Stimulated activated CD4-positive, alpha-beta T cell treated with anti-CD3 and anti-CD28 coated beads, TNF-alpha, amount 100 ng/mL, for 48 hours (primary cell): ENCODE measurements around the gene DACT2.
"Not testable (repeated sequence)": the region's sequence is repeated elsewhere in the genome, so short reads cannot be mapped to it uniquely, and the experiment has no call there.

Experiments used
- DNase-seq, 3 donors: peaks; one replicate each; pipeline ENCODE4 v3.0.0-alpha.2; 2020; ENCODE audit warnings: low read depth in 3 of 3

Gene DACT2

GRCh38 chr6:168280899-168281245 lies 38.7 kb downstream of the DACT2 start:
- no peak for DNase-seq

DNA sequence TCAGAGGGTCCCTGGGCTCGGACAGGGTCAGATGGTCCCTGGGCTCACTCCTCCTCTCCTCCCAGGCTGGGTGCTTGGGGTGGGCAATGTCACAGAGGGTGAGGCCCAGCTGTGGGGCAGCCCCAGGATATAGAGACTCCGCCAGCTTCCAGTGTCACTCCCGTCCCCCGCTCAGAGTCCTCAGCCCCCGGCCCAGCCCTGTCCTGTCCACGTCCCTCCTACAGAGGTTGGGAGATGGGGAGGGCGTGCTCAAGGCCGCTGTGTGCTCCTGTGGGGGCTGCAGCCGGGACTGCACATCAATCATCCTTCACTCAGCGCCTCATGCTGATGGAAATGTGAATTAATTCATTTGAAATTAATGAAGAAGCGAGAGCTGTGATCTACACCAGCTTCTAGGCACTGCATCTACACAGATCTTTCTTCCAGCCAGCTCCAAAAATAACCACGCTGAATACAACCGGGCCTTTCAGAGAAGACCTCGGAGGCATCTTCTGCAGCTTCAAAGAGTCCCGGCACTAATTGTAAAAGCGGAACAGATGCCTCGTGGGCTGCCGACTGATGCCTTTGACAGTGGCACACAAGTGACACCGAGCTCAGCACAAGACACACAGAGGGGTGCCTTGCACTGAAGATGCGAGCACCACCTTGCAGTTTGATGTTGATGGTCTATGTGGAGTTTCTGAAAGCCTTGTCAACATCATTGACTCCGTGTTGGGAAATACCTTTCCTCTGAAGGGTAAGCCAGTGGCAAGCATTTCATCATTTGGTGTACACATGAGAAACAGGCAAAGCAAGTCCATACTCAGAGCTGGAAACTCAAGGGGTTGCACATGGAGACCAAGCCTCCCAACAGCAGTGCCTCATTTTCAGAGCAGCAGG lies 39.3 kb downstream of the DACT2 start:
- DNase-seq: no peak

- no peak for DNase-seq
Observed at GRCh38 chr6:168279403-168279935, 40.1 kb downstream of the DACT2 start.

DNA sequence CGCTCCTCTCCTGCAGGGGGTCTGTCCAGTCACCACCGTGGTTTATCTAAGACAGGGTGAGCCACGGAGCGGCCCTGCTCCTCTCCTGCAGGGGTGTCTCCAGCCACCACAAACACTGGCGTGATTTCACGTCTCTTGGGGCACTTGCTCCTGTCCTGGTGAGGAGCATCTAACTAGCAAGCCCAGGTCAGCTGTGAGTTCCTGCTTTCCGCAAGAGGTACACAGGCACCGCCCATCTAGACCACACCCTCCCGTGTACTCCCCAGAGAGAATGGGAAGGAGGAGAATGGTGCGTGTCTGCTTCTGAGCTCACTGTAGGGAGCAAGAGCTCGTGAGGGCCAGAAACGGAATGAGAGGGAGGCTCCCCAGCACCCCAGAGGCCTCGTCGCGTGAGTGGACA lies 40.7 kb downstream of the DACT2 start:
- no peak for DNase-seq

DNA sequence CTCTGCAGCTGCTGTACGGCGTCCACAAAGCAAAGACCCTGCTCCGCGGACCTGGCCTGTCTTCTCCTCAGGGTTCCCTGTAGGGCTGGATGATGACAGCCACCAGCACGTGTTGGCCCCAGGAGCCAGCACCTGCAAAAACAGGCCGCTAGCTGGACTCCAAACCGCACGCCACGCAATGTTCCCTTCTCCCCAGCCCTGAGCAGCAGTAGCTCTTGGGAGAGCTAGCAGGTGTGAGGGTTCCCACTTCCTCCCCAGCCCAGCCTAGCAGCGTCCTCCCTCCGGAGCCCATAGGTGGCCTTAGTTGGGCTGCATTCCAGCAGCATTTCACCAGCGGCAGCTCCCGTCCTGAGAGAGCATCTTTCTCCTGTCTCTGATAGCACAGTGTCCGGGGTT lies 42.3 kb downstream of the DACT2 start:
- no peak for DNase-seq

DNA sequence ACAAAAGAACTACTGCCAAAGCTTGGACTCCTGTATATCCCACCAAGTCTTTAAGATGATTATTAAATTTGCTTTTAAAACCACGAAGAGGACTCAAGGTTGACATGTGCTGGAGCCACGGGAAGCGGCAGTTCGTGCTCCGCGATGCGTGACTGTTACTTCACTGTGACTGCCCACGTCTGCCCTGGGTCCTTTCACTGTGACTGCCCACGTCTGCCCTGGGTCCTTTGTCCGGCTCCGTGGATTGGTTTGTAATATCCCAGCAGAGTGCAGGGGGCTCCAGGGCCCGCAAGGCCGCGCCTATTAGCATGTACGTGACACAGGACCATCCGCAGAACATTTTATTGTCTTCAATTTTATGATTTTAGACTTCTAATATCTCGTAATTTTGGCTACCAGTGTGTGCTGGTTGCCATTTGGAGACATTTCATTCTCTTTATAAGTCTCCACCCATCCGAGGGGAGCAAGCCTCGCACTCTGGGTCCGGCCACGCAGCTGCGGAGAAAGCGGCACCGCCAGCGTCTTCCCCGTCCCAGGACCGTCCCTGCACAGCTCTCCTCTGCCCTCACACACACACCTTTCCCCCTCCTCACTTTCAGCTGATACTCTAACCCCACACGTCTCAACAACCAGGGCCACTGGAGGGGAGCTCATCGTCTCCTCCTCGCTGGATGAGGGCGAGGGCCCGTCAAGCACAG lies 42.9 kb downstream of the DACT2 start:
- DNase-seq: no peak

DNA sequence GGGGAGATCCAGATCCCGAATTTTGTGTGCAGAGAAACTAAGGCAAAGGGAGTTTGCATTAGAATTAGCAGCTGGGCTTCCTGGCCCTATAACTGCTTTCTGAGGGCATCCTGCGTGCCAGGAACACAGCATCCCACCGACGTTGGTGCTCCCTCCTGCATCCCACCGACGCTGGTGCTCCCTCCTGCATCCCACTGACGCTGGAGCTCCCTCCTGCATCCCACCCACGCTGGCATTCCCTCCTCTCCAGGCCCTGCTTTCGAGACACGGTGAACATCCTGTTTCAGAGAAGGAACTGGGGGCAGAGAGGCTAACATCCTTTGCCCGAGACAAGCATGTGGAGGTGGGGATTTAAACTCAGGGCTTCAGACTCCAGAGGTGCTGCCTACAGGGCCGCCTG lies 44.4 kb downstream of the DACT2 start:
- no peak for DNase-seq

DNA sequence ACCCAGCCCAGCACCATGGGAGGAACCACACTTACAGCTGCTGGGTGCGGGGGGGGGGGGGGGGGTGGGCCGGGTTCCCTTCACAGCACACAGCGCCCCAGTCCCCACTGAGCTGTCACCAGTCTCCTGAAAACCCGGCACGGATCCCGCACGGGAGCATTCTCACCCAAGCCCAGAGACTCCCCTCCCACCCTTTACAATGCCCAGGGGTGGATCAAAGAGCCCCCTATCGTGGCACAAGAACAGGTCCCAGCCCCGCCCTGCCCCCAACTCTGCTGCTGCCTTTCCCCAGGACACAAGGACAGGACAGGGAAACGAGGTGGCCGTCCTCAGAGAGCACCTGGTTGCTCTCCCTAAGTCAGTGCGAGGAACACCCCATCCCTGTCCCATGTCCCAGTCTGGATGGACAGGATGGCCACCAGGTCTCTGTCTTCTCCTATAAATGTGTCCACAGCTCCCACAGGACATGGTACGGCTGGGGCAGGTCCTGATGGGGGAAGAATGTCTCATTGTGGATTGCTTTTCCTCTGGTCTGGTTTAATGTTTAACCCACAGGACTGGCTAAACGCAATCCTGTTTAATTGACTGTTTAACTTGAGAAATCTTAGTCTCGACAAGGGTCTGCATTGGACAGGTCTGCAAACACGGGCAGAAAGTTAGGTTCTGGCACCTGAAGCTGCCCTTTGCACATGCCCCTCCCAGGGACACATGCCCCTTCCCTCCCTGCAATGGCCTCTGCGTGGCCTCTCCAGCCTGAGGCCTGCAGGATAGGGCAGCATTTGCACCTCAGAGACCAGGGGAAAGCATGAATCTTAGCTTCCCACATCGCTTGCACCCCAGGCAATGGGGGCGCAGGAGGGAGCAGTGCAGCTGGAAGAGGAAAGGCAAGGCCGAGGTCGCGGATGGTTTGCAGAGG lies 45.3 kb downstream of the DACT2 start:
- no peak for DNase-seq

DNA sequence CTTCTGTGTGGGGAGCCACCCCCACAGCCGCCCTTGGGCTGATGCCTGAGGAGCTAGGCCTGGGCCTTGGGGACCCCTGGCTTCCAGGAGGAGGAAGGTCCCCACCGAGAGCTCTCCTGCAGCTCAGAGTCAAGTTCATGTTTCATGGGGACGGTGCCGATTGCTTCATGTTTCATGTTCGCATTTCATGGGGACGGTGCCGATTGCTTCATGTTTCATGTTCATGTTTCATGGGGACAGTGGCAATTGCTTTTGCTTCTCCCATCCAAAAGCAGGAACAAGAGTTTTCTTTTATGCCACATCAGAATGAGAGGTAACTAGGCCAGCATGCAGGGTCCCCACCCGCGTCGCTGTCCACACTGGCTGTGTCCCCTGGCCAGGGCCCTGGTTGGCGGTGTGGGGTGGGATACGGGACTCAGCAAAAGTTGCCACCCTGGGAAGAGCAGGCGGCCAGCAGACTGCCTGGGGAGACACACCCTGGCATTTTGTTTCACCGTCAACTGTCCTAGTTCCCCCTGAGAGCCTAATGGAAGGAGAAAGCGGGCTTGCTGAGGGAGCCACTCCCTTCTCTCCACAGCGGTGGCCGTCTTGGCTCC lies 46.0 kb downstream of the DACT2 start:
- no peak for DNase-seq

- no peak for DNase-seq
Observed at GRCh38 chr6:168272415-168273325, 46.9 kb downstream of the DACT2 start.

DNA sequence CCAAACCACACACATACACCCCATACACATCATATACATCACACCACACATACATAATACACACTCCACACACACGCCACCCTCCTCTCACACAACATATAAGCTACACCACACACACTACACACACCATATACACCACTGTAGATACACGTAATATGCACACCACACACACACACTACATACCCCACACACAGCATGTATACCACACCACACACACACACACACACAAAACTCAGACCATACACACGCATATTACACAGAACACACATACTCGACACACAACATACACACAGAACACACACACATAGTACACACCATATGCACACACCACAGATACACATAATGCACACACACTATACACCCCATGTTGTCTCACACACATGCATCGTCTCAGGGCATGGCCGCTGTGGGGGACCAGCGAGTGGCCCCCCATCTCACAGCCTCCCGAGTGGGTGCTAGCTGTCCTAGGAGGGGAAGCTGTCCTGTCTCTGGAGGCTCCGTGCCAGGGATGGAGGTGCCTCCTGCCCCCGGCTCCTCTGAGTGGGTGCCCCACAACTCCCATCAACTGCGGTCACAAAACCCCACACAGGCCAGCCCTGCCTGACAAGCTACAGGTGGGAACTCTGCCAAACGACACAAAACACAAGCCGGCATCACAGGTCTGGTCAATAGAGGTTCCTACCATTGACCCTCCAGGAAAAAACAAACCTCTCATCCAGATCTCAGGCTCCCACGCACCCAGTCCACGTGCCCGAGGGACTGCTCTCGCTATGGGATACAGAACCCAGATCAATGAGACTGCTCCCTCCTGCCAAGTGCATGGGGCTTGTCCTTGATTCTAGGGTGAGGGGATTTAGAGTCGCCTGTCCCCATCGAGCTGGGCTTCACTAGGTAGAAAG lies 49.1 kb downstream of the DACT2 start:
- DNase-seq: no peak

DNA sequence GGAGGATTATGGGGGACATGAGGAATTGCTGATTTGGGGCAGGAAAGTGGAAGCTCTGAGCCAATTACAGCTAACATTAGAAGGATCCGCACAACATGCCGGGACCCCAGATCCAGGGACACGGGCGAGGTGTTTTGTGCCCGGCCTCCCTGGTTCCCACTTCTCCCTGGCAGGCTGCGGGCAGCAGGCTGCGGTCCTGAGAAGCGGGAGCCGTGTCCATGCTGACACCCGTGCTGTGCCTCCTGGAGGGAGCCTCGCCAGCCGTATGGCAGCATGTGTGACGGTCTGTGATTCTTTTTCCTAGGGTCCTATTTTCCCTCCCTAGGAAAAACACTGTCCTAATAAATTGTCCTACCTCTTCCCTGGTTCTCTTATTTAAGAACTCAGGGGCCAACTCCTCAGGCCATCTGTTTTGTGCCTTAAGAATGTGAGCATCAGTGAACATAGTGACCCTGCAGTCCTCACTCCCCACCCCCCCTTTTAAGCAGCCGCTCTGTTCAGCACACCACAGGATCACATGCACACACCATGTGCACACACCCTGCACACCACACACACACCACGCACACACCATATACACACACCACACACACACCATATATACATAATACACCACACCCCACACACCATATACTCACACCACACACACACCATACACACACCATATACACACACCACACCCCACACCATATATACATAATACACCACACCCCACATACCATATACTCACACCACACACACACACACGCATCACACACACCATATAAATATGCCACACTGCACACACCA lies 49.9 kb downstream of the DACT2 start:
- no peak for DNase-seq

DNA sequence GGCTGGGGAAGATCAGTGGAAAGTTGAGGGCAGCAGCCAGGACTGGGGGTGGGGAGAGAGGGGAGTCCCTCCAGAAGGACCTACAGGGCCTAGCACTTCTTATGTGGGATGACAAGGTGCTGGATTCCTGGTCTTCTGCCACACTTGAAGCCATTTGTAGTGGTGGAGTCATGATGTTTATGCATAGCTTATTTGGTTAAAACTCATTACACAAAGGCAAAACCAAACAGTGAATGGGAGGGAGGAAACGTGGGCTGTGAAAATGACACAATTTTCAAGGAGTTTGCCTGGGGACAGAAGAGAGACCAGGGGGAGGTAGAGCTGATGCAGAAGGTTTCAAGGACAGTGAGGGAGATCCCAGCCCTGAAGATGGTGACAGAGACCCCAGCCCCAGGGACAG lies 50.8 kb downstream of the DACT2 start:
- no peak for DNase-seq

- not testable (repeated sequence) for DNase-seq
Observed at GRCh38 chr6:168267779-168268178, 51.8 kb downstream of the DACT2 start.

DNA sequence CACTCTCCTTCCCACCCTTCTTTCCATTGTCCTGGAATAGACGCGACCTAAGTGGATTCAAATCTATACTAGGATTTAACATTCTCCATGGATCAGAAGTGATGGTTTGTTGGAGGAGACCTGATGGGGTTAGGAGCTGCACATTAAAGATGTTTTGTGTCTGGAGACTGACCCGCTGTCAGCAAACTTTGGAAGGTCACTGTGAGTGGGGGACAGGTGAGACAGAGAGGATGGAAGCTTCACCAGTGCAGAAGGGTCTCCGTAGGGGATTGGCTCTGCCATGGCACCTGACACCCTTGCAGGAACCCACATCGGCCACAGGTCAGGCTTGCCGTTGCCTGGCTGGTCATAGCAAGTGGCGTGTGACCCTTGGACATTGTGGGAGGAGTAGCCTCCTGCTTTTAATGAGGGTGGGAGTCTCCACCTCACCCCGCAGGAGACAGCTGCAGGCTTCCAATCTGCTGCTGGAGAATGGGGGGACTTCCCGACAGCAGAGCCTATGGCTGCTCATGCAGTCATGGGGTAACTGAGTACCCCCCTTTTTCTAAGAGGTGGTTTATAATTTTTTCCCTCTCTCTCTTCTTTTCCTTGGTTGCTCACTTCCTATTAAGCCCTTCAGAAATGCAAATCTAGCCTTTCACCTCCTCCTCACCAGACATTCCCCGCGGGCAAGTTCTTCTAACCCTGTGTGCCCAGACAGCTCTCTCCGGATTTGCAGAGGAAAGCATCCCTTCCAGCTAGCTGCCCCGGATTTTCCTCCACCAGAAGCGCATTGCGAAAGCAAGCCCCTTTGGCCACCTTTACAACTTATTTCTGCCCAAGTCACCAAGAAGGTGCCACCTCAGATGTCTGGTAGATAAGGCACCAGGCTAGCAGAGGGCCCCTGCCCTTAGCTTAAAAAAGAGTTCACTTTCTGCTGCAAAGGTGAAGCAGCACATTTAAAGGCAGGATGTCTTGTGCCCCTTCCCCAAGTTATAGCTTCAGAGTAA lies 53.5 kb downstream of the DACT2 start:
- no peak for DNase-seq

- DNase-seq: no peak
Observed at GRCh38 chr6:168265394-168265793, 54.2 kb downstream of the DACT2 start.

GRCh38 chr6:168264593-168265335 lies 54.8 kb downstream of the DACT2 start:
- DNase-seq: no peak
